HG02763 (cell line): Measurements from ENCODE around the gene CLEC10A.
"Not testable (repeated sequence)": the region's sequence is repeated elsewhere in the genome, so short reads cannot be mapped to it uniquely, and the experiment has no call there.

Experiments used
- ATAC-seq: cut with Tn5 transposase; IDR thresholded peaks from one replicate; pipeline ENCODE4 v1.9.1; 2021; ENCODE audit warnings: mild to moderate bottlenecking, moderate library complexity; ENCODE audit not compliant: unreplicated experiment

Gene CLEC10A, protein sequence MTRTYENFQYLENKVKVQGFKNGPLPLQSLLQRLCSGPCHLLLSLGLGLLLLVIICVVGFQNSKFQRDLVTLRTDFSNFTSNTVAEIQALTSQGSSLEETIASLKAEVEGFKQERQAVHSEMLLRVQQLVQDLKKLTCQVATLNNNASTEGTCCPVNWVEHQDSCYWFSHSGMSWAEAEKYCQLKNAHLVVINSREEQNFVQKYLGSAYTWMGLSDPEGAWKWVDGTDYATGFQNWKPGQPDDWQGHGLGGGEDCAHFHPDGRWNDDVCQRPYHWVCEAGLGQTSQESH

DNA sequence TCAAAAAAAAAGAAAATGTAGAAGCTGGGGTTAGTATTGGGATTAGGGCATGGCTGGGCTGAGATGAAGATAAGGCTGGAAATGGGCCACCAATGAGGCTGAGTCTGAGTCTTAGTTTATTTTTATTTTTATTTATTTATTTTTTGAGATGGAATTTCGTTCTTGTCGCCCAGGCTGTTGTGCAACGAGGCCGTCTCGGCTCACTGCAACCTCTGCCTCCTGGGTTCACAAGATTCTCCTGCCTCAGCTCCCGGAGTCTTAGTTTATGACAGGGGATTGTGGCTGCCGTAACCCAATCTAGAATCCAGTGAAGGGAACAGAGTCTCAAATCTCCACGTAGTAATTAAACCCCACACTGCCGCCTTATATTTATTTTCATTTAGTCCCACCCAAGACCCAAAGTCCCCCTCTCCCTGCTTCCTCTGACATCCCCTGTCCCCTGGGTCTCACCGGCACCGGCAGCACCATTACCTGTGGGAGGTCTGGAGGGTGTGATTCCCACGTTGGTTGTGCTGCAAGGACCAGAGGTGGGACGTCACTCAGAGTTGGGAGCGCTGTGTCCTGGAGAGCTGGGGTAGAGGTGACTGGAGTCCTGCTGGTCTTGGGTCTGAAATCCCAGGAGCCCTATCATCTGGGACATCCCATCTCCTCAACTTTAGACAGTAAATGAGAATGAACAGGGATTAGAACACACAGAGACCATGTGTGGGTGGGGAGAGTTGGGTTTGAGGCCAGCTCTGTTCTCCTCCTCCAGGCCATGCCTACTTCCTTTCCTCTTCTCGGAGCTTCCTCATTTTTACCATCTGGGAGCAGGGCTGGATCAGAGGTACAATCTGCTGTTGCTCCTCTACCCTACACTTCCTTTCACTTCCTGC is at the start of gene CLEC10A:
Gene CLEC10A, minus strand, starts transcription at position 671 of the 875 bp plus-strand sequence. CDS start 1,439 bp downstream, outside the sequence.
- ATAC-seq = no peak

DNA sequence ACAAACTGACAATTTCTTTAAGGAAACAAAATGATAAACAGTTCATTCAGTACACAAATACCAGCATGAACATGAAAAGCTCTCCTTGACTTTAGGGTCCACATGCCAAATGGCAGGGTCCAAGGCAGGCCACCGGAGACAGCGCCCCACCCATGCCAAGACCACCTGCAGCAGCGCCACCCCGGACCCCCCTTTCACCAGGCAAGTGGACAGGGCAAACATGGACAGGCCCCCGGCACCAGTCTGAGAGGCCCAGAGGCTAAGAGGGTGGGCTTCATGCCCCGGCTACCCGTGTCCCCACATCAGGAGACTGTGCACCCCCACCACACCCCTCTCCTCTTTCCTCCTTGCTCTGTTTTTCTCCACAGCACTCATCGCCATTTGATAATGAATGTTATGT is 49.3 kb upstream of the CLEC10A start:
- no peak for ATAC-seq

DNA sequence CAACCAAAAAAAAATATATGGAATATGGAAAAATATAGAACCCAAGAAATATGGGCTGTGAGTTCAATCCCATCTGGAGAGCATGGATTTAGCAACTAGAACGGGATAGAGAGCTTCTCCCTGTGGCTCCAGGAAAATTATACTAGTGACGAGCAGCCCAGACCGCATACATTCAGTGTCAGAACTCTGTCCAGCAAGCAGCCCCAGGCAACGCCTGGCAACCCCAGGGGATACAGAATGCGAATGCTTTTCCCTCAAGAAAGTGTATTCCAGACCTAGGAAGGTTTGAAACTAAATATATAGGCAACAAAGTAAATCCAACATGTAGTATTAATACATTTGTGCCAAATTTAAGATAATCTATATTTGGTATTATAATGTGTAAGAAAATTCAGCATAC is 48.1 kb upstream of the CLEC10A start:
- ATAC-seq = no peak

DNA sequence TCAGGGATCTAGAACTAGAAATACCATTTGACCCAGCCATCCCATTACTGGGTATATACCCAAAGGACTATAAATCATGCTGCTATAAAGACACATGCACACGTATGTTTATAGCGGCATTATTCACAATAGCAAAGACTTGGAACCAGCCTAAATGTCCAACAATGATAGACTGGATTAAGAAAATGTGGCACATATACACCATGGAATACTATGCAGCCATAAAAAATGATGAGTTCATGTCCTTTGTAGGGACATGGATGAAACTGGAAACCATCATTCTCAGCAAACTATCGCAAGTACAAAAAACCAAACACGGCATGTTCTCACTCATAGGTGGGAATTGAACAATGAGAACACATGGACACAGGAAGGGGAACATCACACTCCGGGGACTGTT is 47.5 kb upstream of the CLEC10A start:
- not testable (repeated sequence) for ATAC-seq

DNA sequence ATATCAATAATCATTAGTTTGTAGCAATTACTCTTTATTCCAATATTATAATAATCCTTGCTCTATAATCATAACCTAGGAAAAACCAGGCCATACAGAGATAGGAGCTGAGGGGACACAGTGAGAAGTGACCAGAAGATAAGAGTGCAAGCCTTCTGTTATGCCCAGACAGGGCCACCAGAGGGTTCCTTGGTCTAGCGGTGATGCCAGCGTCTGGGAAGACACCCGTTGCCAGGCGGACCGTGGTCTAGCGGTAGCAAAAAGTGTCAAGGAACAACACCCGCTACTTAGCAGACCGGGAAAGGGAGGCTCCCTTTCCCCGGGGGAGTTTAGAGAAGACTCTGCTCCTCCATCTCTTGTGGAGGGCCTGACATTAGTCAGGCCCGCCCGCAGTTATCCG is 46.3 kb upstream of the CLEC10A start:
- not testable (repeated sequence) for ATAC-seq

DNA sequence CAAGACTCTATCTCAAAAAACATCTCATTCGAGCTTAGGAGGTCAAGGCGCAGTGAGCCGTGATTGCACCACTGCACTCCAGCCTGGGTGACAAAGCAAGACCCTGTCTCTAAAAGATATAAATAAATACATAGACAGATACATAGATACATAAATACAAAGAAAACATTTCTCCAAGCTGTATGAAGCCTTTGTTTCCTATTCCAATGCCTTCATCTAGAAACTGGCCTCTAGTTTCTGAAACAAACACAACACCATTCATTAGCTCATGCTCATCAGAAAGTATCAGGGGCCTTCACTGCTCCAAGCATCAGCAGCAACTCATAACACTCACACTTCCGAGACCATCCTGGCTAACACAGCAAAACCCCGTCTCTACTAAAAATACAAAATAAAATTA is 44.9 kb upstream of the CLEC10A start:
- no peak for ATAC-seq

DNA sequence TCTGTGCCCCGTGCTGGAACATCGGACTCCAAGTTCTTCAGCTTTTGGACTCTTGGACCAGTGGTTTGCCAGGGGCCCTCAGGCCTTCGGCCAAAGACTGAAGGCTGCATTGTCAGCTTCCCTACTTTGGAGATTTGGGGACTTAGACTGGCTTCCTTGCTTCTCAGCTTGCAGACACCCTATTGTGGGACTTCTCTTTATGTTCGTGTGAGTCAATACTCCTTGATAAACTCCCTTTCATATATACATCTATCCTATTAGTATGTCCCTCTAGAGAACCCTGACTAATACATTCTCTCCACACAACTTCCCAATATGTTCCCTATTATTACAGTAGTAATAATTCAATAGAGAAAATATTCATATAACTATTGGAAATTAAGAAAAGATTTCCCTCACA is 43.8 kb upstream of the CLEC10A start:
- no peak for ATAC-seq

DNA sequence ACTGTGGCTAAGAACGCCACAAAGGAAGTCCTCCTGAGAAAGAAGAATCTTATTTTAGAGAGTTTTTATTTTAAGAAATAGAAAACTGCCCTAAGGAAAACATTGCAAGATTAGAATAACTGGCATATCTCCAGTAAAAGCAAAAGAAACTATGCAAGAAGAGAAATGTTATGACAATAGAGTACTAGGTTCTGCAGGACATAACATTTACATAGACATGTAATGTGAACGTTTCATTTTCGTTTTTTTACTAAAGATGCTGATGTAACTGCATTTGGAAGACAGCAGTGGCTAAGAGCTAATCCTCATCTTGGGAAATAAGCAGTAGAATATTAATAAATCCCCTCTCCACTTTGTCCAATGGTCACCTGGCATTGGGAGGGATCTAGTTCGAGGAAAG is 42.3 kb upstream of the CLEC10A start:
- ATAC-seq = no peak

DNA sequence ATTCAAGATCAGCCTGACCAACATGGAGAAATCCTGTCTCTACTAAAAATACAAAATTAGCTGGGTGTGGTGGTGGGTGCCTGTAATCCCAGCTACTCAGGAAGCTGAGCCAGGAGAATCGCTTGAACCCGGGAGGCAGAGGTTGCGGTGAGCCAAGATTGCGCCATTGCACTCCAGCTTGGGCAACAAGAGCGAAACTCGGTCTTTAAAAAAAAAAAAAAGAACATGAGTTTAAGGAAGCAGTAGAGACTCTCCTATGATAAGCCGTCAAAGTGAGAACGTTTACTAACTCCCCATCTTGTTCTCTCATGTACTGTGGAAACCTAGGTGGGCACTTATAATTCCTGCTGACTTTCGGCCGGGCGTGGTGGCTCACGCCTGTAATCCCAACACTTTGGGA is 40.6 kb upstream of the CLEC10A start:
- not testable (repeated sequence) for ATAC-seq

DNA sequence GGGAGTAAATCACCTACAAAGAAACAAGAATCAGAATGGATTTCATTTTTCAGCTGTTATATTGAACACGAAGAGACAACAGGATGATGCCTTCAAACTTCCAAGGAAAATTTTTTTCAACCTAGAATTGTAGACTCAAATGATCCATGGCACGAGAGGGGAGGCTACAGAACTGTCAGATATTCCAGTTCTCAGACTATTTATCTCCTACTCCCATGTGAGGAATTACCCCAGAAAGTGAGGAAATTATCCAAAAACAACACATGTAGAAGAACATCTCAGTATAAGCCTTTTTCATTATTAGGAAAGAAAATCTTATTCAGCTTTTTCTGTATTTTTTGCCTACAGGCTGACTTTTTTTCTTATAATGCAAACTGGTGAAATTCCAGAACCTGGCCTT is 40.1 kb upstream of the CLEC10A start:
- ATAC-seq = no peak

DNA sequence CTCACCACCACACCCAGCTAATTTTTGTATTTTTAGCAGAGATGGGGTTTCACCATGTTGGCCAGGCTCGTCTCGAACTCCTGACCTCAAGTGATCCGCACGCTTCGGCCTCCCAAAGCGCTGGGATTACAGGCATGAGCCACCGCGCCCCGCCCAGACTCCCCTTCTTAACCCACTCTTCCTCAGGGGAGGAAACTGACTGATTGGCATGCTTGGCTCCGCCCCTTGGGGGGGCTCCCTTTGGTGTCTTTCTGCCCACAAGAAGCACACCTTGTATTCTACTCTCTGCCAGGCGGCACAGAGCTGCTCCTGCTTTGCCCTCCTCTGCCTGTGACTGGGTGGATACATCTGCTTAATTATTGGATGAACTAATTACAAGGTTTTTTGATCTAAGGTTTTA is 39.3 kb upstream of the CLEC10A start:
- no peak for ATAC-seq

DNA sequence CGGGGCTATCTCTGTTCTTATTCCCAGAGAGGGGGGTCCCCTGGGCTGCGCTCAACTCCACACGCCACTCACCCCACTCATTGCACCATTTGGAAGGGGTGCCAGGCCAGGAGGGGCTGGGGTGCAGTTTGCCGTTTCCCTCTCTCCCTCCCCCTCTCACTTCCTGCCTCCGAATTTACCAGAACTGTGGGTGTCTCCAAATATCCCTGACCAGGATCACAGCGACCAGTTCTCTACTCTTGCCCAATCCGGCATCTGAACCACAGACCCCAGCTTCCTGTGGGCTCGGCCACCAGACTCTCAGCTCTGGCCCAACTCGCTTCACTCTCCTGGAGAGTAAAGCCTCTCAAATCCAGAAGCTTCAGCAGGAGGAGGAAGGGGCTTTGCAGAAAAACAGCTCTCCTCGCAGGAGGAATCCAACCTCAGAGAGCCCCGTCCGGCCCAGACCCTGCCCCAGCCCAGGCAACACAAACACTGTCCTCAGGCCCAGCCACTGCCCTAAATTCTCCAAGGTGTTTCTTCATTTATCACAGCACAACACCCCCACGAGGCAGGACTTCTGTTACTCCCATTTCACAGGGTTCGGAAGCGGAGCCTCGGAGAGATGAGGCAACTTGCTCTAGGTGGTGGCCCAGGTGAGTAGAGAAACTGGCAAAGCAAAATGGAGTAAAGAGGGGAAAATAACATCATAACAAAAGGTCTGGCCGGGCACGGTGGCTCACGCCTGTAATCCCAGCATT is 35.0 kb upstream of the CLEC10A start:
- ATAC-seq = no peak

DNA sequence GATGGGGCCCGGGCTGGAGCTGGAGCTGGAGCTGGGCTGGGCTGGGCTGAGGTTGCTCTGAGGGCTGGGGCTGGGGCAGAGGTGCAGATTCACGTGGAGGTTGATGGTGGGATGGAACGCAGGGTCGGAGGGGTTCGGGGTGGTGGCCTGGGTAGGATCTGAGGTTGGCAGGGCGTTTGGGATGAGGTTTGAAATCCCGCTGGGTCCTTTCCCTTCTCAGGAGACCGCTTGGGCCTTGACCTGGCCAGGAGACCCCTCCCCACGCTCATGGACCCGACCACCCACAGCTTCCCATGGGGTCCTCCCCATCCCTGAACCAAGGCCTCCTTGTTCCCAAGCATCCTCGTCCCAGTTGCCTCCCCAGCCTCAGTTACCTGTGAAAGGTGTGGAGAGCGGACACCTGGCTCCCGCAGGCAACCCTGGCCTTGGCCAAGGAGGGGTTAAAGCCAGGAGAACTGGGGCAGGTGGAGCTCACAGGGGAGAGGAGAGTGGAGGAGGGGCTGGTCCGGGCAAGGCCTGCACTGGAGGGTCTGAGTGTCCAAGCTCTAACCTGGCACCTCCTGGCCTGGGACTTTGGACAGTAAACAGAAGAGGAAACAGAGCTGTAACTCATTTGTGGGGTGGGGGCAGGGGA is 34.3 kb upstream of the CLEC10A start, which contains the start of gene ASGR2:
Gene ASGR2, minus strand, starts transcription at position 582 of the 634 bp plus-strand sequence. CDS start 582 bp downstream, outside the sequence.
- ATAC-seq = no peak

DNA sequence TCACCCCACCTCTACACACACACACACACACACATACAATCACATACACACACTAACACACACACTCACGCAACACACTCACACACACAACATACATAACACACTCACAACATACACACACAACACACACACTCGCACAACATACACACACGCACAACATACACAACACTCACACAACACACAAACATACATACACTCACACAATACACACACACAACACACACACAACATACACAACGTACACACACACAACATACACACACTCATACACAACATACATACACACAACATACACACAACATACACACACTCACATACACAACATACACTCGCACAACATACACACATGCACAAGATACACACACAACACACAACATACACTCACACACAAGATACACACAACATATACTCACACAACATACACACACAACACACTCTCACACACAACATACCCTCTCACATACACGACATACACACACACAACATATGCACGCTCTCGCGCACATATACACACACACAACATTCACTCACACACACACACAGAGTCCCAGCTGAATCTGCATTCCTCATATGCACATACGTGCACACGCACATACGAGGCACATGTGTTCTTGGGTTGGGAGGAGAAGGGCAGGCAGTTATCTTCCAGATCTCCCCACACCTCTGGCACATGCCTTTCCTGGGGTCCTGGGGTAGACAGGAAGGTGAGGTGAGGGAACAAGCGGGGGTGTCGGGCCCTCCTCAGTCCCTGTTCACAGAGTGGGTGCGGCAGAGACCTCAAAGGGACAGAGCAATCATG is 33.4 kb upstream of the CLEC10A start:
- no peak for ATAC-seq

DNA sequence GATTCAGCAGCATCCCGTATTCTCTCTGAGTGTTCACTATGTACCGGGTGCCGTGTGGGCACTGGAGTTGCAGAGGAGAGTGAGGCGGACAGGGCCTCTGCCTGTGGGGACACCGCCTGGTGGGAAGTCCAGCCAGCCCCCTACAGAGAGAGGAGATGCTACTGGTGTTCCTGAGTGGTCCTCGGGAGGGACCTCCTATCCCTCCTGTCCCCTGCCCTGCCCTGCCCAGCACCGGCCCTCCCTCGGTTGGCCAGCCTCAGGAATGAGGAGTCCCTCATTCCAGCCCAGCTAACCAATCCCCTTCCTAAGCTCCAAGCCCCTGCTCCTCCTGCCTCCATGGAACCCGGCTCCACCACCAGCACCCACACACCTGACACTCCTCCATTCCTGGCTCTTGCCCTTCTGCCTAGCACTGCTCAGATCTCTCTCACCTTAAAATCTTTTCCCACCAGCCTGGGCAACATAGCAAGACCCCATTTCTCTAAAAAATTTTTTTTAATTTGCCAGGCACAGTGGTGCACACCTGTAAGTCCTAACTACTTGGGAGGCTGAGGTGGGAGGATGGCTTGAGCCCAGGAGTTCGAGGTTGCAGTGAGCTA is 32.6 kb upstream of the CLEC10A start:
- ATAC-seq = no peak

DNA sequence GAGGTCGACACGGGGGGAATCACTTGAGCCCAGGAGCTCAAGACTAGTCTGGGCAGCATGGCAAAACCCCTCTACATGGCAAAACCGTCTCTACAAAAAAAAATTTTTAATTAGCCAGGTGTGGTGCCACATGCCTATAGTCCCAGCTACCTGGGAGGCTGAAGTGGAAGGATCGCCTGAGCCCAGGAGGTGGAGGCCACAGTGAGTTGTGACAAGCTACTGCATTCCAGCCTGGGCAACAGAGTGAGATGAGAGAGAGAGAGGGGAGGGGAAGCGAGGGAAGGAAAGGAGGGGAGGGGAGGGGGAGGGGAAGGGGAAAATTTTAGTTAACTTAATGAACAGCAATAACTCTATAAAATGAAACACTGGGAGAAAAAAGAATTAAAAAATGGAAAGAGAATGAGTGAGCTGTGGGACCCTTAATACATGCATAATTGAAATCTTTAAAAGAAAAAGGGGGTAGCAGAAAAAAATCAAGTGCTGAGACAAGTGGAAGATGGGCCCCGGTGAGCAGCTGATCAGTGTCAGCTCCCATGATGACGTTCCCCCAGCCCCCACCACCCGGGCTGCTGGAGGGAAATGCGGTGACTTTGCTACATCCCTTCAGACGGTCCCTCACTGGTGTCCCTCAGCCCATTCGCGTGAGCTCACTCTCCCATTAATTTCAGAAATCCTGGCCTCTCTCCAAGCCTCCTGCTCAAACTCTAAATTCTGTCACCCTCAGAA is 31.9 kb upstream of the CLEC10A start:
- no peak for ATAC-seq

DNA sequence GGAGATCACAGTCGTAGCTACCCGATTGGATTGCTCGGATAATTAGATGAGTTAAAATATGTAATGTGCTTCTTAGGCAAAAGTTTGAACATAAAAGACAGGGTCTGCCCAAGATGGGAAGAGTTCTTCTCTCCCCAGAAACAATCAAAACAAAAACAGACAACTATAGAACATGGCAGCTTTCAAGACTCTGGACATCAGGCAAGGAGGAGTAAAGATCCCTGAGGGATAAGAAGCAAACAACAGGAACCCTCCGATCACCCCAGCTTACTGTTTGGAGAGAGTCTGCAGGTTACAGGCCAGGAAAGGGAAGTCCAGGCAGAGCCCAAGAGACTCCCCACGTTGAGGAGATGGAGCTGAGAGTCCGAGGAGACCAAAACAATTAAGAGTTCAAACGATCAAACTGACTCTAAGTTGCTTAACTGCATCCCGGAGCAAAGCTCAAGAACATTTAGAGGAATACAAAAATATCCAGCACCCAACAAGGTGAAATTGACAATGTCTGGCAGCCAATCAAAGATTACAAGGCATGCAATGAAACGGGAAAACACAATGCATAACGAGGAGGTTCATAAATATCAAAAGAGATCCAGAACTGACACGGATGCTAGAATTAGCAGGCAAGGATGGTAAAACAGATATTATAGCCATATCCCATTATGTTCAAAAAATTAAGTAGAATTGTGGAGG is 30.7 kb upstream of the CLEC10A start:
- no peak for ATAC-seq
